ENCODE data around the gene FAF1.

Gene FAF1

DNA sequence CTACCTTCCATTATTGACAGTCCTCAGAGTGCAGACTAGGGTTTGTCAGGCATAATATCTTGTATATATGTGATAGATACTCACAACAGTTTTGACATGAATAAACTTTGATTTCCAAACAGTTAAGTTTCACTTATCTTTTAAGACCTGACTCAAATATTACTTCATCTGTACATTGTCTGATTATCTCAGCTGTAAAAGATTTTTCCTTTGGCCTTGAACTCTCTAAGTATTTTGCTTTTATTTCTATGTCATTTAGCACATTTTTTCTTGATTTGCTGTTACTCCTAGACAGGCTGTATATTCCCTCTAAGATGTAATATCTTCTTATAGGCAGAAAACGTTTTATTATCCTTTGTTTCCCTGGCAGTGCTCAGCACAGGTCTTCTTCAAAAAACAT lies 471.2 kb downstream of the FAF1 start:
- no peak for TF ChIP-seq CTCF (IDR thresholded peaks at IDR 0.05; ENCODE audit: low read depth, low read length)
- no peak for DNase-seq (ENCODE audit: extremely low read depth, low read depth)

GRCh38 chr1:50488356-50488755 lies 471.7 kb downstream of the FAF1 start:
- no peak for TF ChIP-seq CTCF (IDR thresholded peaks at IDR 0.05; ENCODE audit: low read depth, low read length)
- DNase-seq (ENCODE audit: extremely low read depth, low read depth) = no peak

DNA sequence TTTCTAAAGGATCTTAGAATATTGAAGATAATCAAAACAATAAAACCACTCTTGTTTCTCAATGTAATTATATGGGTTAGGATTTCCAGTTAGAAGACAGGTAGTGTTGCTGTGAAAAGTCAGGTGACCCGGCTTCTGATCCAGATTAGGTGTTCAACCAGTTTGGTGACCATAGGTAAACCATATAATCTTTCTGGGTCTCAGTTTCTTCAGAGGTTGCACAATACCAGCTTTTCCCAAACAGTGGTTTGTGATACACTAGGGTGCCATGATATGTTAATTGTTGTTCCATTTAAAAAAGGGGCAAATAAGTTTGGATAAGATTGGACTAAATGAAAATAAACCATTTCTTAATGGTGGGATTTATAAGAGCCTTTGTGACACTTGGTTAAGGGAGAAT lies 472.3 kb downstream of the FAF1 start:
- no peak for DNase-seq (ENCODE audit: extremely low read depth, low read depth)
- no peak for TF ChIP-seq CTCF (IDR thresholded peaks at IDR 0.05; ENCODE audit: low read depth, low read length)

GRCh38 chr1:50481142-50481736 lies 478.8 kb downstream of the FAF1 start:
- TF ChIP-seq CTCF (IDR thresholded peaks at IDR 0.05; ENCODE audit: low read depth, low read length) = no peak
- DNase-seq (ENCODE audit: extremely low read depth, low read depth) = no peak

GRCh38 chr1:50476800-50477199 lies 483.3 kb downstream of the FAF1 start:
- no peak for DNase-seq (ENCODE audit: extremely low read depth, low read depth)
- no peak for TF ChIP-seq CTCF (IDR thresholded peaks at IDR 0.05; ENCODE audit: low read depth, low read length)

- no peak for DNase-seq (ENCODE audit: extremely low read depth, low read depth)
Observed at GRCh38 chr1:50474859-50475809, 484.9 kb downstream of the FAF1 start.

More at GRCh38 chr1:50474859-50475809, 484.9 kb downstream of the FAF1 start:
- no peak for TF ChIP-seq CTCF (IDR thresholded peaks at IDR 0.05; ENCODE audit: low read depth, low read length)
